ENCODE data around the gene NCF2.

Gene NCF2

GRCh38 chr1:183584147-183584546 is 6.1 kb downstream of the NCF2 start:
- no peak for DNase-seq (ENCODE audit: low read depth)

GRCh38 chr1:183583466-183583865 is 6.8 kb downstream of the NCF2 start:
- peak; percentile 34 for DNase-seq (ENCODE audit: low read depth)

GRCh38 chr1:183582021-183582713 is 8.1 kb downstream of the NCF2 start:
- no peak for DNase-seq (ENCODE audit: low read depth)

GRCh38 chr1:183580281-183580682 is 10.0 kb downstream of the NCF2 start:
- DNase-seq (ENCODE audit: low read depth): no peak

GRCh38 chr1:183578856-183579255 is 11.4 kb downstream of the NCF2 start:
- no peak for DNase-seq (ENCODE audit: low read depth)

GRCh38 chr1:183577897-183578465 is 12.3 kb downstream of the NCF2 start:
- no peak for DNase-seq (ENCODE audit: low read depth)

GRCh38 chr1:183576537-183576936 is 13.7 kb downstream of the NCF2 start:
- DNase-seq (ENCODE audit: low read depth): no peak

- DNase-seq (ENCODE audit: low read depth): no peak
Measured at GRCh38 chr1:183575606-183576005, 14.7 kb downstream of the NCF2 start.

- no peak for DNase-seq (ENCODE audit: low read depth)
Measured at GRCh38 chr1:183572721-183573120, 17.5 kb downstream of the NCF2 start.

- DNase-seq (ENCODE audit: low read depth): peak; percentile 8
Measured at GRCh38 chr1:183571678-183572268, 18.5 kb downstream of the NCF2 start.

GRCh38 chr1:183570451-183570850 is 19.8 kb downstream of the NCF2 start:
- no peak for DNase-seq (ENCODE audit: low read depth)

- DNase-seq (ENCODE audit: low read depth): no peak
Measured at GRCh38 chr1:183569801-183570200, 20.5 kb downstream of the NCF2 start.

- no peak for DNase-seq (ENCODE audit: low read depth)
Measured at GRCh38 chr1:183569141-183569540, 21.1 kb downstream of the NCF2 start.

GRCh38 chr1:183568176-183569021 is 21.9 kb downstream of the NCF2 start:
- no peak for DNase-seq (ENCODE audit: low read depth)

- DNase-seq (ENCODE audit: low read depth): no peak
Measured at GRCh38 chr1:183567584-183567983, 22.7 kb downstream of the NCF2 start.

- no peak for DNase-seq (ENCODE audit: low read depth)
Measured at GRCh38 chr1:183566026-183566425, 24.2 kb downstream of the NCF2 start.

- DNase-seq (ENCODE audit: low read depth): no peak
Measured at GRCh38 chr1:183565261-183565660, 25.0 kb downstream of the NCF2 start.

- no peak for DNase-seq (ENCODE audit: low read depth)
Measured at GRCh38 chr1:183562701-183563100, 27.6 kb downstream of the NCF2 start.

GRCh38 chr1:183559061-183559460 is 31.2 kb downstream of the NCF2 start:
- no peak for DNase-seq (ENCODE audit: low read depth)

GRCh38 chr1:183554577-183554976 is 35.7 kb downstream of the NCF2 start:
- DNase-seq (ENCODE audit: low read depth): no peak

- DNase-seq (ENCODE audit: low read depth): no peak
Measured at GRCh38 chr1:183553764-183554163, 36.5 kb downstream of the NCF2 start.

GRCh38 chr1:183553331-183553730 is 36.9 kb downstream of the NCF2 start:
- DNase-seq (ENCODE audit: low read depth): no peak

- DNase-seq (ENCODE audit: low read depth): no peak
Measured at GRCh38 chr1:183552891-183553290, 37.4 kb downstream of the NCF2 start.
